ENCODE results near the gene AFF2. TPM values are rescaled to one million over a fixed set of nuclear protein-coding genes. Genes with fewer than 3 reads are reported as not detected.

AFF2 gene
- polyA plus RNA-seq, 1 donor = 0.66 TPM

GRCh38 chrX:148582353-148582752, 81.9 kb downstream of the AFF2 start:
- DNase-seq (ENCODE audit: low read depth) = no peak

DNA sequence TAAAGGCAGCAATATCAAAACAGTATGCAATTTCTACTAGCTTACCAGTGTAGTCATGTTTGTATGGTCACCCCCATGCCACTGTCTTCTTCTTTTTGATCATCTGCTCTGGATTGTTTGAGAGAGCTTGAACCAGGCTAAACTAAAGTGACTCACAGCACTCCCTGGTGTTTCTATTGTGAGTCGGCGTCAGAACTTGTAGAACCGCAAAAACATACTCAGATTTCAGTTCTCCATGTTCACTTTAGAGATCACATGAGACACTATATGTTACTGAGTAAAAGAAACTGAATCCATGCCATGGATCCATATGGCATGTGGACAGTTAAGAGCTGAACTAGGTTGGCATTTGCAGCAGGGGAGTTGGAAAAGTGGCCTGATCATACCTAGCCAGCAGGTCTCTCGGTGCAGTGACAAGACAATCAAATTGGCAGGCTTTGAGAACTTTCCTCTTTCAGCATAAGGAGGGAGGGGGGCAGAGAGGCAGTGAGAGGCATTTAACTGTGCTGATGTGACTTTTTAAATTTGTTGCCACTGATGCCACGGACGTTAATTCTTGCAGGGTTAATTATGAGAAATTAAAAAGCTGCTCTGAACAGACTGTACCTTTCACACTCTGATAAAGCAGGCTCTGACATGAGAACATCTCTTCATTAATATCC, 88.4 kb downstream of the AFF2 start:
- DNase-seq (ENCODE audit: low read depth) = no peak

DNA sequence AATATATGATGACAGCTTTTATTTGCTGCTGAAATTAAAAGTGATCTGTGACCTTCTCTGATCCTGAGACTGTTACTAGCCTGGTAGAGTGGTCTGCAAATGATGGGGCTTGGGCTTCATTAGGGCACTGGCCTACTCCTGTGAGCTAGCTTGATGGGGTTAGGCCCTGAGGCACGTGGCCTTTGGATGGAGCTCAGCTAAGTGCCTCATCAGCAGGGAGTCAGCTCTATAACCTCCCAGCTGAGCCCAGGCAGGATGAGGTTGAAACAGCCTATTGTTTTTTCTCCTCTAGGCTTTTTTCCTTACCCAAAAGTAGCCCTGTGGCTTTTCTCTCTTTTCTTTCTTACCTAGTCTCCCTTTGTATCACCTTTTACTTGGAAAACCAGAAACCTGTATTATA, 92.2 kb downstream of the AFF2 start:
- DNase-seq (ENCODE audit: low read depth) = no peak

DNA sequence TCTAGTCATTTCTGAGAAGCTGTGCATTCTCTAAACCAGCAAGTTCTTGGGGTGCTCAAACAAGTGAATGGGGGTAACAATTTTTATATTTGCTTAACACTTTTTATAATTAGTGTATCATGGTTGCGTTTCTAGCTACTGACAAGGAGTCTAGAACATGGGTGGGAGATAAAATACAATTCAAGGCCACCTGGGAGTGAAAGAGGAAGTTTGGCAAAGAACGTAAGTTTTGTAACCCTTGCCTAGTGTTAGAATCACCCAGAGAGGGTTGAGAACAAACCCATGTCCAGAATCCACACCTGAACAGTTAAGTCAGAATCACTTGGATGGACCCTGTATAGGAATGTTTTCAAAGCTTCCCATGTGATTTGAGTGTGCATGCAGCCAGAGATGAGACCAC, 92.7 kb downstream of the AFF2 start:
- no peak for DNase-seq (ENCODE audit: low read depth)

GRCh38 chrX:148593987-148594386, 93.6 kb downstream of the AFF2 start:
- DNase-seq (ENCODE audit: low read depth) = no peak

- DNase-seq (ENCODE audit: low read depth) = no peak
Observed at GRCh38 chrX:148599404-148599803, 99.0 kb downstream of the AFF2 start.

DNA sequence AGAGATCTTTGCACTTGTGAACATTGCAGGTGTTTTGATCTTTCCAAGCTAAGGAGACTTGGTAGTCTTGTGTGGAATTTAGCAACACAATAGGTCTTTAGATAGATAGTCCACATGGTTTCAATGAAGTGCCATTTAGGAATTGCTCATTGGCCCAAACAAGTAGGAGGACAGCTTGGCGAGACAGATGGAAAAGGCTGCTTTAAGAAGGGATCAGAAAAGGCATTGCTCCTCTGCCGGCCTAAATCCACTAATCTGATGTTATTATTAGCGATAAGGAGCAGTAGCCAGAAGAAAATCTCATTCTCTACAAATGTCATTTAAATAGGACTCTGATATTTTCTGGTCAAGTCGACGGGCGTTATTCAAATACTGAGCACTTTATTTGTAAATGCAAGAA, 99.7 kb downstream of the AFF2 start:
- no peak for DNase-seq (ENCODE audit: low read depth)

DNA sequence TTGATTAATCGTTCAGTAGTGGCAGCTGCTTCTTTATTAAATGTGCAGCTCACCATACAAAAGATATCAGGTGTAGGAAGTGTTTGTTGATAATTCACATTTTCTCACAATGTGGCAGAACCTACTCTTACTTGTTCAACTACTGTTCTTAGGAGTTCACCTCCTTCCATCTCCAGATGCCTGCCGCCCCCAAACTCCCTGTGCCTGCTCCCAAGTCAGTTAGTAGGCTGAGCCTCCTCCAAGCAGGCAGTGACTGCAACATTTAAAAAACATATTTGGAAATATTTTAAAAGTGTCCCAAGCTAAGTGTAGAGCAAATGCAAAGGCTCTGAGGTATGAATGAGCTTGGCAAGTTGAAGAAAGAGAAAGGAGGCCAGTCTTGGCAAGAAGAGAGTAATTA, 100.2 kb downstream of the AFF2 start:
- no peak for DNase-seq (ENCODE audit: low read depth)

- DNase-seq (ENCODE audit: low read depth) = no peak
Observed at GRCh38 chrX:148601034-148601433, 100.6 kb downstream of the AFF2 start.

DNA sequence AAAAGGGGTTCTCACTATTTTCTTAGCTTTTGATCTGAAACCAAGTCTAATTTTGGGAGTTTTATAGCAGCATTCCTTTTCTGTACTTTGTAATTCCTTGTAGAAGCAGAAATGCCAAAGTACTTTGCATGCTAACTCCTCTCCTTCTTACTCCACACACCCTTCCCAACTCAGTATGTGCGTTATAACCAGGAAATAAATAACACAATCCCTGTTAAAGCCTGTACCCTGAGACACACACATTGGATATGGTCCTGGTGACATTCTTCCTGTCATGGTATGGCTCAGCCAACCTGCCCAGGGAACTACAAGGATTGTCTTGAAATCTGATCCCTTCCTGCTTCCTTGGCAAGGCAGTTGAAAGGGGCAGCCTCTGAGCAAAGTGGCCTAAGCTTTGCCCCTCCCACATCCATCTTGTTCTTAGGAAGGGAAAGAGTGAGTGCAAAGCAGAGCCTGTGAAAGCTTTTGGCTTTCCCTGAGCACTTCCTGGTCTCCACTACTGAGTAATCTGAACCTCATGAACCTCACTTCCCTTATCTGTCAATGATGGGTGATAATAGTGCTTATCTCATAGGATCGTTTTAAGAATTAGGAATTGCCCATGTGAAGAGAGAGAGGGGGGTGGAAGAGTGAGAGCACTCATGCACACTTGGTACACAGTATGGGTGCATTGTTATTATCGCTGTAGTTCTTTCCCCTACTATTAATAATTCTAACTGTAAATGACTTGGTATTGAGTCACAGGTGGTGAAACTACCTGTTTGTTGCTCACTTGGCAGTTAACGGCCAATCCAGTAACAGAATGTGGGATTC, 109.3 kb downstream of the AFF2 start:
- DNase-seq (ENCODE audit: low read depth) = no peak

- DNase-seq (ENCODE audit: low read depth) = no peak
Observed at GRCh38 chrX:148610328-148610698, 109.9 kb downstream of the AFF2 start.

- no peak for DNase-seq (ENCODE audit: low read depth)
Observed at GRCh38 chrX:148611993-148612392, 111.6 kb downstream of the AFF2 start.

- DNase-seq (ENCODE audit: low read depth) = no peak
Observed at GRCh38 chrX:148612431-148612830, 112.0 kb downstream of the AFF2 start.

DNA sequence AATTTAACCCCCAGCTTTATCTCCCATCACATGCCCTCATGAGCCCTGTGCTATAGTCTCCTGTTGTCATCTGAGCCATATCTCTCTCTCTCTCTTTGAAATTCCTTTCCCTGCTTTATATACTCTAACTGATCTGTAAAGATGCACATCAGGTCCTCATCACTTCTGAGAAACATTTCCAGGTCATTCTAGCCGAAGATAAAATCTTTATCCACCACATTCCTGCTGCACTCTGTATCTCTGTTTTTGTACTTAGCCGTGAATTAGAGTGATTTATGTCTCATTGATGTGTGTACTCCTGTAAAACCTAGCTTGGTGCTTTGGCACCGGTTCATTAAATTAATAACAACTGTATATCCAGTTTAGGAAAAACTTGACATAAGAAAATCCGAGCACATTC, 113.2 kb downstream of the AFF2 start:
- no peak for DNase-seq (ENCODE audit: low read depth)

- no peak for DNase-seq (ENCODE audit: low read depth)
Observed at GRCh38 chrX:148615491-148615890, 115.1 kb downstream of the AFF2 start.

DNA sequence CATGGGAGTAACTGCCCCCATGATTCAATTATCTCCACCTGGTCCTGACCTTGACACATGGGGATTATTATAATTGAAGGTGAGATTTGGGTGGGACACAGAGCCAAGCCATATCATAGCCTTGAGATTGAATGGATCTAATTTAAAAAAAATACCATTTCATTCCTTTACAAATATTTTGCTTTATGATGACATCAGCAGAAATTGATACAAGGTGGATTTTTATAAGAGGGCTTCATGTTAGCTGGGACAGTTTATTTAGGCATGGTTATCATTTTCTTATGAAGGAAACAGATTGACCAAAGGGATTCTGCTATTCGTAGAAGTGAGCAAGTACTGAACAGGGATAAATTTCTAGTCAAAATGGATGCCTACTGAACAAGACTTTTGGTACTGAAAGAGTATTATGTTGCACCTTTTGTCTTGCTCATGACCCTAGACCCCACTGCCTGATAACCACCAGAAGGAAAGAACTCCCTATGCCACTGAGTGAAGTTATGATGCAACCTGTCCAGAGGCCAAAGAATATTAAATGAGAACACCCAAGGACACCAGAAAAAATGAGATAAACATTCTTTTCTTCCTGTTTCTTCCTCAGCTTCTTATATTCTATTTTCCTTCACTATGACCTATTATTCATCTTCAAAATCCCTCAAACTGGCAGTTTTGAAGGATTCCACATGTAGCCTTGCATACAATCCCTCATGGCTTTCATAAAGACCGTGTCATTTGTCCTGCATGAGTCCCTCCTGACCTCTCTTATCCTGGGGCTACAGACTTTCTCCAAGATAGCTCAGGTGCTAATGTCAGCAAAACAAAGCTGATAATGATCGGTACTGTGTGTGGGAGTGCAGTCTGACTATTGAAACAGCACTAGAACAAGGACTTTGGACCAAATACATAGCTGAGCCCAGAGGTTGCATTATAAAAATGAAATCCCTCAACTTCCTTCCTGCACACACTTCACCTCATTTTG, 118.3 kb downstream of the AFF2 start:
- no peak for DNase-seq (ENCODE audit: low read depth)

DNA sequence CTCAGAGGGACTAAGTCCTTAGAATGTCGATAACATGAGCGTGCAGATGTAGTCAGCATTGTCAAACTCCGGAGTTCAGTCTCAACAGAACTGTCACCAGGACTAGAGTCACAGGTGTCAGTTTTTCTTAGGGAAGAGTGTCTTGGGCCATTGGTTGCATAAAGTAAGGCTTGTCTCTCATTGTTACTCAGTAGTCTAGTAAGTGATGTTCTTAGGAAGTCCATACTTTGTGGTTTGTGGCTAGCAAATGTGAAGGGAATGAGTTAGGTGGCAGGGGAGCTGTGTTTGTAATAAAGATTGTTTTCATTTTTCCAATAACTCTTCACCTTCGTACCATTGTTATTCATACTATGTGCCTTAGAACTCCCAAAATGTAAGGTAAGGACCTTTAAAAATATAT, 119.6 kb downstream of the AFF2 start:
- DNase-seq (ENCODE audit: low read depth) = no peak

DNA sequence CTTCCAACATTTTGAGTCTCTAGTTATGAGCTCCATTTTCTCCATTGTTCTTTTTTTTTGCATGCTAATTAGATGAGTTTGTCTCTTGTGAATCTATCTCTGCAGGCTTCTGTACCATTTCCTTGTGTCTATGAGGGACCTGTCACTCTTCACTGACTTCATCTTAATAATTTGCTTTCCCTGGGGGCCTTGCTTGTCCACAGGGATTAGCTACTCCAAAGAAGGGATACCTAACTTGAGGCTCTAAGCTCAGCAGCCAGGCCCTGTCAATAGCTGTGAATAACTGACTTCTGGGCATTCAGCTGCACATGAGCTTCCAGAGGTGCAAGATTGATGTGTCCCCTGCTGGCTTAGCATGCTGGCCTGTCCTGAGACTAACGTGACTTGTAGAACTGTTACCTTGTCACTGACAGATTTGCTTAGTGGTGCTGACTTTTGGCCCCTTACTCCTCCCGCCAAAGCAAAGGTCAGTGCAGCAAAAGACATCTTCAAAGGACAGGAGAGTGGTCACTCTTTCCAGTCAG, 124.6 kb downstream of the AFF2 start:
- DNase-seq (ENCODE audit: low read depth) = no peak

DNA sequence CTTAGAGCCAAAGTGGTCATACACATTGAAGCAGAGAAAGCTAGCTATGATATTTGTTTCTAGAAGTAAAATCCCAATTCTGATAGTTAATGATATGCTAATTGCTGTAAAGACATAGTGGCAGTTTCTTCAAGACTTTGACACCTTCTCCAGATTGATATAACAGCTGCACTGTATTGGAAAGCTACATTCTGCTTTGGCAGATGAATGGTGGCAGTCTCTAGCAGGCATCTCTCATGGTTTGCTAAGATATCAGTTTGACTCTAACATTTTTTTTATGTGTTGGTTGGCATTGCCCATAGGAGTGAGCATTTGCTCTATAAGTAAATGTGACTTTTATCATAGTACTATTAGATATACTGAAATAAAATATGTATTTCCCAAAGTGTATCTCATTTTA, 128.2 kb downstream of the AFF2 start:
- no peak for DNase-seq (ENCODE audit: low read depth)

DNA sequence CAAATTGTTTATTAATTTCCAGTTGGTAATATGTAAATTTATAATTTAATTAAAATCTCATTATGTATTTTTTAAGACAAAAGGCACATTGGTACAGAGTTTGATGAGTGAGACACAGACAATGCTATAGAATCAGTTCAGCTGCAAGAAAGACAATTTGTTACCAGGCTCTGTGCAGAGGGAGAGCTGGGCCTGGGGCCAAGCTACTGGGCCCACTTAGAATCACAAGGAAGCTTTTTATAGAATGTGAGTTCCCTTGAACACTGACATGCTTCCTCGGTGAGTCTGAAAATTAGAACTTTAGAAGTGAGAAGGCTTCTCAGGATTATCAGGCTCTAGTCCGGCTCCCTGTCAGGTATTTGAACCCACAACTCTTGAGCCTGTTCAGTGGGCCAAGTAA, 129.0 kb downstream of the AFF2 start:
- DNase-seq (ENCODE audit: low read depth) = no peak

DNA sequence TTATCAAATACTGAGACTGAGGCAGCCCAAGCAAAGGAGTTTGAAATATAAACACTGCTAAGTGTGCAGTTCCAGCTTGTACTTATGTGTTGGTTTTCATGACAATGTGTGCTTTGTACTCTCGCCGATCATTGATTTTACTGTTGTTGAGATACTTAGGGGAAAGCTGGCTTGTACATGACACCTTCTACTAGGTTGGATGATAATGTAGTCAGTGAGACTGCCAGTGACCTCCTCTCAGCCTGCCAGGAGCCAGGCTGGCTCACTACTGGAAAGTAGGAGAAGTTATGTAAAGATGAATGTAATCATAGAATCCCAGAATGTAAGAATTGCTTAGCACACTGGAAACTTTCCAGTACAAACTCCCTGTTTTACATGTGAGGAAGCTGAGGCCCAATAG, 132.0 kb downstream of the AFF2 start:
- DNase-seq (ENCODE audit: low read depth) = no peak

Measured in forelimb muscle (tissue), 1 donor.